Endothelial cell of umbilical vein (primary cell): Measurements from ENCODE around the gene REL.

Experiments
- CTCF ChIP-seq, 2 donors: IDR thresholded peaks; 1 replicate in 1 of 2; 2 replicates in 1 of 2; pipeline ENCODE4 v1.5.1; 2011; ENCODE audit warnings: low read length in 2 of 2, mild to moderate bottlenecking in 2 of 2, moderate library complexity in 2 of 2, control low read depth in 1 of 2, inconsistent platforms in 1 of 2, low read depth in 1 of 2; ENCODE audit not compliant: insufficient read depth in 1 of 2; ENCODE audit errors: extremely low read depth in 1 of 2
- POLR2AphosphoS5 ChIP-seq: IDR thresholded peaks from 2 replicates; pipeline ENCODE4 v1.6.1; 2012; ENCODE audit warnings: low read depth, mild to moderate bottlenecking, control low read depth, low read length, moderate library complexity; ENCODE audit not compliant: insufficient read depth

- TF ChIP-seq CTCF (IDR thresholded peaks at IDR 0.05; ENCODE audit: extremely low read depth in 1 of 2, insufficient read depth in 1 of 2, low read depth in 1 of 2, low read length in 2 of 2) (no peak), POLR2AphosphoS5 (no peak)
These were observed 18.7 kb upstream of the REL start for GRCh38 chr2:60862642-60863041.
